ENCODE results near the gene KPNA1. TPM values are rescaled to one million over a fixed set of nuclear protein-coding genes. Genes with fewer than 3 reads are reported as not detected.
A peak's percentile ranks its signal among the peaks of the same experiment; 100 is the strongest.

Gene KPNA1
- total and polyA plus RNA-seq, 9 donors = 10.7 to 68.3 (median 50.5) TPM

DNA sequence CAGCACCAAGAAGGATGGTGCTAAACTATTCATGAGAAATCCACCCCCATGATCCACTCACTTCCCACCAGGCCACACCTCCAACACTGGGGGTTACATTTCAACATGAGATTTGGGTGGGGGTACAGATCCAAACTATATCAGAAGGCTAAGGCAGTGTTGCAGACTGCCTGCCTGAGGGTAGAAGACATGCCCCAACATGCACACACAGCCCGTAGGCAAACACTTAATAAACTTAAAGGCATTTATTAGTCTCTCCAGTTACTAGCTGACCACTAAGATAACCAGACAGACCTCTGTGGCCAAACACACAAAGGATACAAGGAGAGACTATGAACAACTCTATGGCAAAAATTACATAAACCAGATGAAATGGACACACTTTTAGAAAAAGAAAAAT, 120.6 kb downstream of the KPNA1 start:
- intact Hi-C loops (cut with DNase I) = loop anchor here in 2 of 4 donors (5.0 to 10.0 kb wide), 2 partner anchors 283 to 291 kb away; partner anchors contain the start of gene PARP14 (in 1 of the 2)
- Histone ChIP-seq H3K36me3 (no peaks in the 10 kb centered on the region), H3K4me1 (ENCODE audit: insufficient read depth) (peaks cover 4% of the 10 kb centered on the region), H3K4me3 (no peak overlapping the region), H3K27ac (no peak overlapping the region), H3K9me3 (no peaks in the 10 kb centered on the region), H3K27me3 (no peaks in the 10 kb centered on the region)
- 66 to 80% (median 79%) methylated on average over 1 of the region's 1 CpG for WGBS, 3 donors
- DNase-seq = no peak
- TF ChIP-seq EP300 (IDR thresholded peaks at IDR 0.05) (no peak), CTCF (IDR thresholded peaks at IDR 0.05) (no peak), POLR2A (IDR thresholded peaks at IDR 0.05) (no peak)

DNA sequence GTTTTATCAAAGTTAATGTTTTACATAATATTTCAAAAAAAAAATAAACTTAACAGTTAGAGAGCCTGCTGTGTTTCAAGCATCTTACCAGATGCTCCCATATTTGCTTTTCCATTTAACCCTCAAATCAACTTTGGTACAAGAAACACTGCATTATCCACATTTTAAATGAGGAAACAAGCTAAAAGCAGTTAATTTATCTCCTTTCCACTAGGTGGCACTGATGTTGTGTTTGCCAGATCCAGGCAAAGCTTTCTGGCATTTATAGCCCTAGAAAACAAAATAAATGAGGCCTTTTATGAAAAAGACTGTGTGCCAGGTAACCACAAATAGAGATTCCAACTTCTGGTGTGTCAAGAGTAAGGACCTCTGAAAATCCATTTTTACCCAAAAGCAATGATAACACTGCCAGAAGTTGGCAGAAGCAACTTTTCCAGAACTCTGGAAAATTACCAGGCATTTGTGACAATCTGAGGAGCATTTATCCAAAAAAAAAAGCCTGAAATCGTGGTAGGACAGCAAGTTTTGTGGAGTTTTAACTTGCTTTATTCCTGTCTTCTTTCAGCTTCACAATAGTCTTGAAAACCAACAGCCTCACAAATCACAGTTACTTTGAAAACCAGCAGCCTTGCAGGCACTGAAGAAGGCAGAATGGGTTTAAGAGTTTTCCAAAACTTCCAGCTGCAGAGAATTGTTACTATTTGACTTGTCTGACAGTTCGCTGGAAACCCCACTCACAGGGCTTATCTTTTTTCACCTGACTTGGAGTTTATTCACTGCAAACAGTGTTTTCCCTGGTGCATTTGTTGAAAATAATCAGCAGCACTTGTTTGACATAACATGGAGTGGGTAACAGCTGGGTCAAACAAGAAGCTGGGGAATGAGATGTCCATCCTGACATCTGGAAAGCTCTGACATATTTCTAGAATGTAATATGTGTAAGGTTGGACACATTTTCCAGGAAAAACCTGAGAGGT, 121.6 kb downstream of the KPNA1 start:
- peaks cover 4% of the 10 kb centered on the region for H3K4me1 ChIP-seq (ENCODE audit: insufficient read depth)
- H3K4me3 ChIP-seq = no peak overlapping the region
- no peak overlapping the region for H3K27ac ChIP-seq
- H3K9me3 ChIP-seq = no peaks in the 10 kb centered on the region
- no peaks in the 10 kb centered on the region for H3K27me3 ChIP-seq
- H3K36me3 ChIP-seq = no peaks in the 10 kb centered on the region
- intact Hi-C loops (cut with DNase I) = loop anchor here in 2 of 4 donors (5.0 to 10.0 kb wide), 2 partner anchors 284 to 292 kb away; partner anchors contain the start of gene PARP14 (in 1 of the 2)
- peak; percentile 45 to 60 (median 51) for TF ChIP-seq CTCF (IDR thresholded peaks at IDR 0.05)
- no peak for TF ChIP-seq POLR2A (IDR thresholded peaks at IDR 0.05)
- TF ChIP-seq EP300 (IDR thresholded peaks at IDR 0.05) = no peak
- 37 to 58% (median 50%) methylated on average over 2 of the region's 2 CpGs for WGBS, 3 donors
- no peak for DNase-seq

DNA sequence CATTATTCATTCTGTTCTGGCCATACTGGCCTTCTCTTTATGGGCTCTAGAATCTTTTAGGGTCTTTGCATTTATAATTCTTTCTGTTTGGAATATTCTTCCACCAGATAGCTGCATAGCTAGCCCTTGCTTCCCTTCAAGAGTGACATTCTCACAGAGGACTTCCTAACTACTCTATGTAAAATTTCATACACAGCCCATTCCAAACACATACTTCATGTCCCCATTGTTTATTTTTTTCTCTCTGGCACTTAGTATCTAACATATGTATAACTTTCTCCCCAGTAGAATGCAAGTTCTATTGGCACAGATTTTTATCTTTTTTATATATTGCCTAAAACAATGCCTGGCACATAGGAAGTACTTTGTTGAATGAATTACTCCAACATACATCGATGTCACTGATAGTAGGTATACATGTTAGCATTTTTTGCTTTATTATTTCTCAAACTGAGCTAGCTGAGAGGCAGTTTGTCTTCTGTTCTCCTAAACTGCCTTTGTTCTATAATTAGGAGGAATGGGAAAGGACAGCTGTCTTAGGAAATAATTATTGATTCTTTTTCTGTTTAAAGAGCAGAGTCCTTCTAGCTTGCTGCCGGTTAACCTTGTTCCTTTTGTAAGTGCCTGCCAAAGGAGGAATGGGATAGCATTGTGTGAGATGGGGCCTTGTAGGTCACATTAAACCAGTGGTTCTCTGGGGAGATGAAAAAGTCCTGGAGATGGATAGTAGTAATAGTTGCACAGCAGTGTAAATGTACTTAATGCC, 122.9 kb downstream of the KPNA1 start:
- intact Hi-C loops (cut with DNase I) = loop anchor here in 2 of 4 donors (5.0 to 10.0 kb wide), 2 partner anchors 285 to 293 kb away; partner anchors contain the start of gene PARP14 (in 1 of the 2)
- Histone ChIP-seq H3K36me3 (no peaks in the 10 kb centered on the region), H3K27me3 (no peaks in the 10 kb centered on the region), H3K9me3 (no peaks in the 10 kb centered on the region), H3K4me3 (no peak overlapping the region), H3K4me1 (ENCODE audit: insufficient read depth) (peaks cover 4% of the 10 kb centered on the region), H3K27ac (no peak overlapping the region)
- 81 to 85% (median 83%) methylated on average over 2 of the region's 2 CpGs for WGBS, 3 donors
- TF ChIP-seq POLR2A (IDR thresholded peaks at IDR 0.05) = no peak
- TF ChIP-seq CTCF (IDR thresholded peaks at IDR 0.05) = no peak
- TF ChIP-seq EP300 (IDR thresholded peaks at IDR 0.05) = no peak
- DNase-seq = no peak

DNA sequence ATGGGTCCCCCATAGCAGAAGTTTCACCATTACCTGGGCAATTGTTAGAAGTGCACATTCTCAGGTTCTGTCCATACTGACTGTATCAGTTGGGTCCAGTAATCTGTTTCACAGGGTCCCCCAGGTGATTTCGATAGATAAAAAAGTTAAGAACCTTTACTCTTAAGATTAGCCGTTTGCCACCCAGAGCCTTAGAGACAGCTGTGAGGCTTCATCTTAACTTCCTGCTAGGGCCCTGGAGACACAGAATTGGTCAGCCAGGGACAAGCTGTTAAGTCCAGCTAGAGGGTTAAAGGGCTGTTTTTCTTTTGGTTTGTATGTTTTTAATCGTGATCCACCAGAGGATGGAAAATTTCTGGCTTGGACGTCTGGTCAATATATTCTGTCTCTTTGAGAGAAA, 124.1 kb downstream of the KPNA1 start:
- WGBS, 3 donors = 7 to 12% (median 10%) methylated on average over 4 of the region's 4 CpGs
- Histone ChIP-seq H3K27me3 (no peaks in the 10 kb centered on the region), H3K27ac (peak overlapping the region in 1 of 2 donors; percentile 0), H3K9me3 (no peaks in the 10 kb centered on the region), H3K4me1 (ENCODE audit: insufficient read depth) (peaks cover 4% of the 10 kb centered on the region), H3K36me3 (no peaks in the 10 kb centered on the region), H3K4me3 (no peak overlapping the region)
- TF ChIP-seq POLR2A (IDR thresholded peaks at IDR 0.05) = no peak
- no peak for TF ChIP-seq CTCF (IDR thresholded peaks at IDR 0.05)
- no peak for TF ChIP-seq EP300 (IDR thresholded peaks at IDR 0.05)
- intact Hi-C loops (cut with DNase I) = loop anchor here in 2 of 4 donors (5.0 to 10.0 kb wide), 2 partner anchors 287 to 294 kb away; partner anchors contain the start of gene PARP14 (in 1 of the 2)
- no peak for DNase-seq

All from ovary (tissue), 9 donors.